Measurements from ENCODE around the gene LIPC. TPM values are rescaled to one million over a fixed set of nuclear protein-coding genes. Genes with fewer than 3 reads are reported as not detected.
A peak's percentile ranks its signal among the peaks of the same experiment; 100 is the strongest.

LIPC gene
- total RNA-seq, 2 donors from 2014 or later = 1.0 to 3.2 TPM

DNA sequence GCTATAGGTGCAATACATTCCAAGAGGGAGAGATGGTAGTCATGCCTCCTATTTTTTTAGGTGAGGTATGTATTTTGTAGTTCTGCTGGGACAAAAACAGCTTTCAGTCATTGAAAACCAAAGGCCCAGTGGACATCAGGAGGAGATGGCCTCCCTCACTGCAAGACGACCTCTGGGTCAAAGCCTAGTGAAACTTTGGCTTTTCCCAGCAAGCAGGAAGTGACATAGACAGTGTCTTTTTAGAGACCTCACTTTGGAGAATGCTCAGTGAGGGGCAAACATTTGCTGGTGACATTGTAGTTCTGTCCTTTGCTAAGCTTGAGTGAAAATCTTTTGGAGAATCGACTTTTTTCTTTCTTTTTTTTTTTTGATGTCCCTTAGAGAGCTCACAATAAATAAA lies 27.3 kb downstream of the LIPC start:
- Mint-ChIP-seq H3K4me1 (peaks cover 29% of the 10 kb centered on the region), H3K27me3 (no peaks in the 10 kb centered on the region), H3K27ac (peak overlapping the region; percentile 19)

DNA sequence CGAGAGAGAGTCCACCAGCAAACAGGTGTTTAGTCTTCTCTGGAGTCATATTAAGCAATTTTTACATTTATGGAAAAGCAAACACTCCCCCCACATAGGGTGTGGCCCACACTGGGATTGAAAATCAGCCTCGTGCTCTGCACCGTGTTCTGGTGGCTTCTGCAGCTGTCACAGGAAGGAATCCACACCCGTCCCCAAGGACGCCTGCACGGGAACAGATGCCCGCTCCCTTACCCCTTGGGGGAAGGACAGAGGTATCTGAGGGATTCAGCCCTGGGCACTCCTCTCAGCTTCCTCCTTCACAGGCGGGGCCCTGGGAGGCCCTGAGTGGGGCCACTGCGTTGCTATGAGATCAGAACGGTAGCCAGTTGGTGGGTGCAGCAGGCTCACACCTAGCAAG lies 27.8 kb downstream of the LIPC start:
- Mint-ChIP-seq H3K4me1 (peaks cover 32% of the 10 kb centered on the region), H3K4me3 (no peak overlapping the region), H3K36me3 (ENCODE audit: low read depth) (no peaks in the 10 kb centered on the region), H3K27ac (peak overlapping the region; percentile 19), H3K27me3 (no peaks in the 10 kb centered on the region)
- DNase-seq = no peak
- no peak for ATAC-seq
- H3K9me3 ChIP-seq (ENCODE audit: control insufficient read depth, low read length, poor library complexity, severe bottlenecking) = peaks cover 2% of the 10 kb centered on the region

More for the DNA sequence above, 27.3 kb downstream of the LIPC start:
- H3K9me3 ChIP-seq (ENCODE audit: control insufficient read depth, low read length, poor library complexity, severe bottlenecking) = peaks cover 2% of the 10 kb centered on the region
- H3K36me3 Mint-ChIP-seq (ENCODE audit: low read depth) = no peaks in the 10 kb centered on the region
- no peak overlapping the region for H3K4me3 Mint-ChIP-seq
- ATAC-seq (no peak), DNase-seq (no peak)

DNA sequence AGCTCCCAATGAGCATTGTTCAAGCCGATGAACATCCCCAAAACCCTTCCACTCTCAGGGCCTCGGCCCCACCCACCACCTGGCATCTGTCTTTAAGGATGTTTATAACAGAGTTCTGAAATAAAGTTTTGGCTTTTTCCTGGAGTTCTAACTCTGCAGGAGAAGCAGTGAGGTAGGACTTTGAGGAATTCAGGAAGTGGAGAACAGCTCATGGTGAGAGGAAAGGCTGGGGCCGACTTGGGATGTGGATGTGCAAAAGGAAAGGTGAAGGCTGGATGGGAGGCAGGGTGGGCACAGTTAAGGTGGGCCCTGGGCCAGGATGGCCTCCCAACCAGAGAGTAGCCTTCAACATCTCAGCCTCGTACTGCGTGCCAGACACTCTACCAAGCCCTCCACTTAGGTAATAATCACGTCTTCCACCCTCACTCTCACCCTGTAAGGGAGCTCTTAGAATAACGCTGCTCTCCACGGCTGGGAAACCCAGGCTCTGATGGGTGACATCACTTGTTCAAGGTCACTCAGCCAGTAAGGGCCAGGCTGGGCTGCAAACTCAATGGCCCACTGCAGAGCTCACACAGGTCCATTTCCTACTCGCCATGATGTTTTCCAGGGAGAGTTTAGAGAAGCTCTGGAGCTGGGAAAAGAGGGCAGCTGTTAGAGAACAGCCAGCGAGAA lies 28.5 kb downstream of the LIPC start:
- Mint-ChIP-seq H3K4me1 (peaks cover 32% of the 10 kb centered on the region), H3K27me3 (no peaks in the 10 kb centered on the region), H3K4me3 (no peak overlapping the region), H3K27ac (no peak overlapping the region), H3K36me3 (ENCODE audit: low read depth) (no peaks in the 10 kb centered on the region)
- peaks cover 2% of the 10 kb centered on the region for H3K9me3 ChIP-seq (ENCODE audit: control insufficient read depth, low read length, poor library complexity, severe bottlenecking)
- ATAC-seq (no peak), DNase-seq (no peak)

DNA sequence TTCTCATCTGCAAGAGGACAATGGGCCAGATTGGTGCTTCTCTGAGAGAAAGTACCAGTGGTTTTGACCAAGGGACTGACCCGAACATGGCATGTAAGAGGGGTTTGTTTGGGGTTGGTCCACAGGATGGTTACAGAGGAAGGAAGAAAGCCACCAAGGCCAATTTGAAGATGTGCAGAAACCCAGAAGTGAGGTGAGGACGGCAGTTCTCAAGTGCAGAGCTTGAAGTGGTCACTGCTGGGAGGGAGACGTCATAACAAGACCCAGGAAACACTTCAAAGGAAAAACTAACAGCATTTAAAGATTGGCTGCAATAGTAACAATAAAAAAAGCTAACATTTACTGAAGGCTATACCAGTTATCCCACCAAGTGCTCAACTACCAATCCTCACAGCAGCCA lies 29.1 kb downstream of the LIPC start:
- Mint-ChIP-seq H3K27me3 (no peaks in the 10 kb centered on the region), H3K36me3 (ENCODE audit: low read depth) (no peaks in the 10 kb centered on the region), H3K27ac (no peak overlapping the region), H3K4me3 (no peak overlapping the region), H3K4me1 (peaks cover 32% of the 10 kb centered on the region)
- H3K9me3 ChIP-seq (ENCODE audit: control insufficient read depth, low read length, poor library complexity, severe bottlenecking) = peaks cover 2% of the 10 kb centered on the region
- ATAC-seq (no peak), DNase-seq (no peak)

DNA sequence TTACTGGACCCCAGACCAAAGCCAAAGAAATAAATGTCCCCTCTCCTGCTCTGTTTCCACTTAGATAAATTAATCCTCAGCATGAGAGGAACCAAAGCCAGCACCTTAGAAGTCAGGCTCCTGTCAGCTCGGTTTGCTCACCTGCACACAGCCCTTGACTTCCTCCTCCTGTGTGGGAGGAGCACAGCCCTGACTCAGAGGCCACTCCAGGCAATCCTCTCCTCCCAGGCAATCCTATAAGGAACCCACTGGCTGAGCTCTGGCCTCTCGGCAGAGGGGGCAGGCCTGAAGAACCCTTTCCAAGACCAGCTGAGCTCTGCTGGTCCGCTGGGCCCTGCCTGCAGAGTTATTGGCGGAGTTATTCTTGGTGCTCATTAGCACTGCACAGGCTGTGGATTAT lies 30.8 kb downstream of the LIPC start:
- no peaks in the 10 kb centered on the region for H3K36me3 Mint-ChIP-seq (ENCODE audit: low read depth)
- H3K9me3 ChIP-seq (ENCODE audit: control insufficient read depth, low read length, poor library complexity, severe bottlenecking) = peaks cover 2% of the 10 kb centered on the region
- H3K4me3 Mint-ChIP-seq = no peak overlapping the region
- H3K27ac Mint-ChIP-seq = peak overlapping the region; percentile 74
- peaks cover 30% of the 10 kb centered on the region for H3K4me1 Mint-ChIP-seq
- ATAC-seq (no peak), DNase-seq (no peak)
- no peaks in the 10 kb centered on the region for H3K27me3 Mint-ChIP-seq

DNA sequence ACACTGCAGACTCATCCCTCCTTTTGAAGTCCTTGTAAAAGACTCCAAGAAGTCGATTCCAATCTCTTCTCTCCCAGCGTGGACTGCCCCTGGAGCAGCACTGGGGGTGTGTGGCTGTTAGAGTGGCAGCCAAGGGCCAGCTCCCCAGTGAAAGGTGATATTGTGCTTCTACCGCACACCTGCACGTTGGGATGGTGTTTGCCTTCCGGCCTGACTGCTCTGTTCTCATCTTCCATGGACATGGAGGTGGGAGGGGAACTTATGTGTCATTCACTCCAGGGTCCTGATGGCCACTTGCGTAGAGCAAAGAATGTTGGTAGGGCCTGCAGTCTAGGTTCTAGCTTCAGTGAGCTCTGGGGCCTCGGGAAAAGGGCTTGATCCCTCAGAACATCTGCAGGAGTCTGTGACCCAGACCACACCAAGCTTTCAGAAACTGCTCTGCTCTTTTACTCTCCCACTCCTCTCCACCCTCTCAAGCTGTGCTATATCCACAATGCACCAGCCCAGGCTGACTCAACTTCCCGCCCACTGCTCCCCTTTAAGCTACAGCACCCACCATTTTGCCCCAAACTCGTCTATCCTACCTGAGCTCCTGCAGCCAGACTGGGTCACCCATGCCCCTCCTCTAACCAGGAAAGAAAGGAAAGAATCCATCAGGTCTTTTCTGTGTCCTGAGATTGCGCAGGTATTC lies 31.3 kb downstream of the LIPC start:
- no peaks in the 10 kb centered on the region for H3K36me3 Mint-ChIP-seq (ENCODE audit: low read depth)
- no peak for DNase-seq
- no peak overlapping the region for H3K4me3 Mint-ChIP-seq
- H3K27ac Mint-ChIP-seq = peak overlapping the region; percentile 74
- no peak for ATAC-seq
- H3K9me3 ChIP-seq (ENCODE audit: control insufficient read depth, low read length, poor library complexity, severe bottlenecking) = peaks cover 2% of the 10 kb centered on the region
- H3K27me3 Mint-ChIP-seq = no peaks in the 10 kb centered on the region
- H3K4me1 Mint-ChIP-seq = peaks cover 24% of the 10 kb centered on the region

DNA sequence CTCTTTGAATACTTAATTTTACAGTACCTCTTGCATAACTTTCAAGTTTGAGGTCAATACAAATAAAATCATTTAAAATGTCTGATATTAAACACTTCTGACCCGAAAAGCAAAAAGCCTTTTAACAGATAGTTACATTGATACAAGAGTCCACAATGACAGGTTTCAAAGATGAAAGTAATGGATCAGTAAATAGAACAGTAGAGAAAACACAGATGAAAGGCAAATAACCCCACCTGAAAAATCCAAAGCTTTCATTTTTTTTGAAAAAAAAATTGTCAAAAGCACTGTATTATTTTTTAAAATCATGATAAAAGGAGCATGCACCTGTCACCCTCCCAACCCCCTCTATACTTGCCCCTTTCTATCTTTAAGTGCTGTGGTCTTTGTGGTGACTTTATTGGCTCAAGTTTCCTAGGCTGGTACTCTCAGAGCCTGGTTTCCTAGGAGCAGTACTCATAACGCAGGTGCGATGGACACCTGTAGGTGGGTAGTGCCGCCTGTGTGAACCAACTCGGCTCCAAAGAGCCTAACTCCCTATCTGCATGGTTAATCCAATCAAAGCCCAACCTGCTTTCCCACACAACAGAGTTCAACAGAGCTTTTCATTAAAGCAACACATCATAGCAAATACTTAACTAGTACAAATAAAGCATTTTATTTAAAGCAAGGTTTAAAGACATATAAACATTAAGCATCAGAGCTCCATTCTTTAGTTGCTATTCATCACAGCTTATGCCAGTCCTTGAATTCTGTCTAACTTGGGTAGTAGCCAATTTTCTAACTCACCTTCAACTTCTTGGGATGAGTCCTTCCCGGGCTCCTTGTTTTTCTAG lies 32.2 kb downstream of the LIPC start:
- peaks cover 2% of the 10 kb centered on the region for H3K9me3 ChIP-seq (ENCODE audit: control insufficient read depth, low read length, poor library complexity, severe bottlenecking)
- ATAC-seq (no peak), DNase-seq (no peak)
- Mint-ChIP-seq H3K36me3 (ENCODE audit: low read depth) (no peaks in the 10 kb centered on the region), H3K27ac (no peak overlapping the region), H3K4me1 (peaks cover 17% of the 10 kb centered on the region), H3K4me3 (no peak overlapping the region), H3K27me3 (no peaks in the 10 kb centered on the region)

DNA sequence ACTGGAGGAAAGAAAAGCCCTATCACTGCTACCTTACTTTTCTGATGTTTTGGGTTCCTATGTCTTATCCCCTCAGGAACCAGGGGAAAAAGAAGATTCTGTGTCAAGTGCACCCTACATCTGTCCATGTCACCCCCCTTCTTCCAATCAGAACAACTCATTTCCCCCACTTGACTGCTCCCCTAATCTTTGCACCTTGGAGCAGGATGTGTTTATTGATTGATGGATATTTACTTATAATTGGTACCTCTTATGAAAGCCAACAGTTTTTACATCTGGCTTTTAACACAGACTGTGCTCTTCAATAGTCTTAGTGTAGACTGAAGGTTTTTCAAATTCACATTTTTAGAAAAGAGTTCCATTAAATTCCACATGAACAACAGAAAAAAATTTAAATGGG lies 33.3 kb downstream of the LIPC start:
- Mint-ChIP-seq H3K36me3 (ENCODE audit: low read depth) (no peaks in the 10 kb centered on the region), H3K4me3 (no peak overlapping the region), H3K27me3 (no peaks in the 10 kb centered on the region), H3K4me1 (peaks cover 18% of the 10 kb centered on the region), H3K27ac (no peak overlapping the region)
- DNase-seq = no peak
- no peak for ATAC-seq
- no peaks in the 10 kb centered on the region for H3K9me3 ChIP-seq (ENCODE audit: control insufficient read depth, low read length, poor library complexity, severe bottlenecking)

DNA sequence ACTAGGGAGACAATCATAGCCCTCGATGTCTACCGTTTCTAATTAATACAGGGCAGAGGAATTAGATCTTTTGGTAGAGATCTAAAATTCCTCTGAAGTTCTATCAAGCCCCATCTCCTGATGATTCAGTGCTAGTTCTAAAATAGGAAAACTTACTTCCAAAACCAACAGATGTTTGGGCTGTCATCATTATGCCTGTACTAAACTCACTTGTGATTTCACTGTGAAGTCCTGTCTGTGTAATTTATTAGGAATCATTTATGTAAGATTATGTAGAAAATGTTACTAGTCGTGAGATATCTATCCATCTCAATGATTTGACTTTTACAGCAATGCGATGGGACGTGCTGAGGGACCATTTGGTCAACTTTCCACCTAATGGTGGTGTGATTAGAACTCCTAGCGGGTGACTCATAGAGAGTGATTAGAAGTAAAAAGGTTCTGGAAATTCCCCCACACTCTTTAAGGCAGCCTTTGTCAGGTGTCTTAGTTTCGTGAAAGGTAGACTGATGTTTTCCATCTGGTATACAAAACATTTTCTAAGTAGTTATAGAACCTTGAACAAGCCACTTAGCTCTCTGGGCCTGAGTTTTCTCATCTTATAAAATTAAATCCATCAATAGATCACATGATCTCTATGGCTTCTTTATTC lies 34.2 kb downstream of the LIPC start:
- no peaks in the 10 kb centered on the region for H3K36me3 Mint-ChIP-seq (ENCODE audit: low read depth)
- no peak overlapping the region for H3K4me3 Mint-ChIP-seq
- no peaks in the 10 kb centered on the region for H3K27me3 Mint-ChIP-seq
- H3K9me3 ChIP-seq (ENCODE audit: control insufficient read depth, low read length, poor library complexity, severe bottlenecking) = no peaks in the 10 kb centered on the region
- DNase-seq (no peak), ATAC-seq (no peak)
- H3K27ac Mint-ChIP-seq = no peak overlapping the region
- H3K4me1 Mint-ChIP-seq = peaks cover 17% of the 10 kb centered on the region

DNA sequence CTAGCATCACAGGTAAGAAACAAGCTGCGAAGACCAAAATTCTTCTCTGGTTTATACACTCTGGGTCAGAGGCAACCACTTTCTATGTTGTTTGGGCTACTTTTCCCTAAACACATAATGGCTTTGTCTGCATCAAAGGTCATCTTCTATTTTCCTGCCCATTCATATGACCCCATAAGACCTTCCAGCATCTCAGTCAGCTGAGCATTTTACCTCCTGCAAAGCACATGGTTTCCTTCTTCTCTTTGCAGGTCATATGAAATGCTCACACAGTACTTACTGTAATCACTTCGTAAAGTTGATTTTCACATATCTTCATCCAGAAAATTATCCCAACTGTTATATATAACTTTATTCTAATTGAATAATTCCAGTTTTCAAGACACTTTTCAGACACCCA lies 34.8 kb downstream of the LIPC start:
- no peak overlapping the region for H3K4me3 Mint-ChIP-seq
- DNase-seq = no peak
- no peak overlapping the region for H3K27ac Mint-ChIP-seq
- peaks cover 17% of the 10 kb centered on the region for H3K4me1 Mint-ChIP-seq
- H3K27me3 Mint-ChIP-seq = no peaks in the 10 kb centered on the region
- no peak for ATAC-seq
- H3K36me3 Mint-ChIP-seq (ENCODE audit: low read depth) = no peaks in the 10 kb centered on the region
- H3K9me3 ChIP-seq (ENCODE audit: control insufficient read depth, low read length, poor library complexity, severe bottlenecking) = no peaks in the 10 kb centered on the region

DNA sequence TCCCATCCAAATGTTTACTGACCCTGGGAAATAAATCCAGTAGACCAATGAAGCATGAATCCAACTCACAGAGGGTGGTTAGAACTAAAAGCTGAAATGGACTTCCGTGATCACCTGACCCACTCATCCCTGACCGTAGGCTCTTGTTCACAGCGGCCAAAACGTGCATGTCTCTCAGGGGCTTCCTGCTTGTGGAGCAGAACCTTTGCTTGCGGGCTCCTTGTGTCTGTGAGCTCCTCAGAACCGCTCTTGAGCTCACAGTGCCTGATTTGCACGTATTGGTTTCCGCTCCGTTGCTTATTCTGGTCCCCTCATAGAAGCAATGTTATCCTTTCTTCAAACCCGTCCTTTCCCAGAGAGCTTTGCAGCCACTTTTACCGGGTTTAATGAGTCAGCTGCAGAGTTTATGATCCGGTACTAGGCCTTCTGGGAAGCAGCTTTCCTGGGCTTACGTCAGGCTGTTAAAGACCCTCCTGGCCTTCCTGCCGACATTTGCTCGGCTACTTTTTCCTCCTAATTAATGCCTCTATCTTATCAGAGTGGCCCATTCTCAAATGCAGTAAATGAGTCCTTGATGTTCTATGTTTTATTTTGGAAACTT lies 35.4 kb downstream of the LIPC start:
- Mint-ChIP-seq H3K27me3 (no peaks in the 10 kb centered on the region), H3K36me3 (ENCODE audit: low read depth) (no peaks in the 10 kb centered on the region), H3K4me3 (no peak overlapping the region), H3K4me1 (peaks cover 14% of the 10 kb centered on the region), H3K27ac (peak overlapping the region; percentile 60)
- ATAC-seq = no peak
- no peak for DNase-seq
- H3K9me3 ChIP-seq (ENCODE audit: control insufficient read depth, low read length, poor library complexity, severe bottlenecking) = no peaks in the 10 kb centered on the region

DNA sequence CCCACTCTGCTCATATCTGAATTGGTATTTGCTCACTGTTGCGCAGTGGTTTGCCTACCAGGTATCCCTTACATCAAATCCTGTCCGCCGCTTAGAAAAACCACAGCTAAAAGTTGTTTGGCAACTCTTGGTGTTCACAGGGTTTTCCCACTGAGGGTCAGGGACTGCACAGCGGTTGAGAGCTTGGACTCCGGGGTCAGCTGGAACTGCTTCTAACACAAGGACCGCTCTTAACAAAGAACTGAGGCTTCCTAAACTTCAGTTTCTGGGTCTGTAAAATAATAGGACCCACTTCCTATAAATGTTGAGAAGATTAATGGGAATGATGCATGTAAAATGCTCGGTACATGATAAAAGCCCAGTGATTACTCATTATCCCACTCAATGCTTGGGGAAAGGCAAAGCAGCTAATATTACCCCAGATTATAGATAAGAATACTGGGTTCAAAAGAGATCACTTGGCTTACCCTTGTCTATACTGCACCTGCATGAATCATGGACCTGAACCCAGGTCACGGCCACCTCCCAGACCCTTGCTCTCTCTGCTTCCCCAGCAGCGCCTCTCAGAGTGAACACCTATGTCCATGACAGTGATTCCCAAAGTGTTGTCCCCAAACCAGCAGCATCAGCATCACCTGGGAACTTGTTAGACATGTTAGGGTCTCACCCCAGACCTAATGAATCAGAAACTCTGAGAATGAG lies 36.1 kb downstream of the LIPC start:
- ATAC-seq = no peak
- H3K27ac Mint-ChIP-seq = peak overlapping the region; percentile 60
- peak overlapping the region; percentile 22 for H3K4me3 Mint-ChIP-seq
- H3K4me1 Mint-ChIP-seq = peaks cover 14% of the 10 kb centered on the region
- no peaks in the 10 kb centered on the region for H3K27me3 Mint-ChIP-seq
- H3K36me3 Mint-ChIP-seq (ENCODE audit: low read depth) = no peaks in the 10 kb centered on the region
- H3K9me3 ChIP-seq (ENCODE audit: control insufficient read depth, low read length, poor library complexity, severe bottlenecking) = no peaks in the 10 kb centered on the region
- no peak for DNase-seq
